ENCODE results near the gene TRPM4.

DNA sequence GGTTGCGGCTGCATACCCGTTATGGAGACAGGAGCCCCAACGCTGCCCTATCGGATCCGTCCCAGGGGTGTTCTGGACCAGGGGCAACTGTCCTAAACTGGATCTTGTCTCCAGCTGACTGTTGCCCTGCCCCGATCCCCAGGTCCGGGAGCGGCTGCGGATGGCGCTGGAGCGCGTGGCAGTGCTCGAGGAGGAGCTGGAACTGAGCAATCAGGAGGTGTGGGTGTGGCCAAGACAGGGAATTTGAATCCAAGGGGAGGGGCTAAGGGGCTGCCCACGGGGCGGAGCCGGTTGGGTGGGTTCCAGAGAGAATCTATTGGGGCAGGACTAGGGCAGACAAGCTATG is 28.4 kb upstream of the TRPM4 start:
- TF ChIP-seq, protein P1, sequence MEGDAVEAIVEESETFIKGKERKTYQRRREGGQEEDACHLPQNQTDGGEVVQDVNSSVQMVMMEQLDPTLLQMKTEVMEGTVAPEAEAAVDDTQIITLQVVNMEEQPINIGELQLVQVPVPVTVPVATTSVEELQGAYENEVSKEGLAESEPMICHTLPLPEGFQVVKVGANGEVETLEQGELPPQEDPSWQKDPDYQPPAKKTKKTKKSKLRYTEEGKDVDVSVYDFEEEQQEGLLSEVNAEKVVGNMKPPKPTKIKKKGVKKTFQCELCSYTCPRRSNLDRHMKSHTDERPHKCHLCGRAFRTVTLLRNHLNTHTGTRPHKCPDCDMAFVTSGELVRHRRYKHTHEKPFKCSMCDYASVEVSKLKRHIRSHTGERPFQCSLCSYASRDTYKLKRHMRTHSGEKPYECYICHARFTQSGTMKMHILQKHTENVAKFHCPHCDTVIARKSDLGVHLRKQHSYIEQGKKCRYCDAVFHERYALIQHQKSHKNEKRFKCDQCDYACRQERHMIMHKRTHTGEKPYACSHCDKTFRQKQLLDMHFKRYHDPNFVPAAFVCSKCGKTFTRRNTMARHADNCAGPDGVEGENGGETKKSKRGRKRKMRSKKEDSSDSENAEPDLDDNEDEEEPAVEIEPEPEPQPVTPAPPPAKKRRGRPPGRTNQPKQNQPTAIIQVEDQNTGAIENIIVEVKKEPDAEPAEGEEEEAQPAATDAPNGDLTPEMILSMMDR (IDR thresholded peaks at IDR 0.05; ENCODE audit: borderline replicate concordance, extremely low read depth, low read length, poor library complexity, severe bottlenecking) = no peak
- TF ChIP-seq EZH2 (IDR thresholded peaks at IDR 0.05; ENCODE audit: borderline replicate concordance, low read depth, low read length, severe bottlenecking) = no peak

Measured in DND-41 (cell line).